GM12872 (cell line): ENCODE data around the gene SPAAR.

ENCODE experiments used
- CTCF ChIP-seq: IDR thresholded peaks from 3 replicates; pipeline ENCODE4 v1.5.1; 2011; ENCODE audit warnings: low read depth, mild to moderate bottlenecking, low read length, moderate library complexity; ENCODE audit not compliant: insufficient read depth

Gene SPAAR

GRCh38 chr9:35919212-35920008 is 10.1 kb downstream of the SPAAR start:
- no peak for TF ChIP-seq CTCF

- no peak for TF ChIP-seq CTCF
Measured at GRCh38 chr9:35920051-35920620, 10.8 kb downstream of the SPAAR start.

GRCh38 chr9:35923598-35923926 is 14.3 kb downstream of the SPAAR start:
- no peak for TF ChIP-seq CTCF

- no peak for TF ChIP-seq CTCF
Measured at GRCh38 chr9:35923927-35924763, 14.9 kb downstream of the SPAAR start.

- TF ChIP-seq CTCF = no peak
Measured at GRCh38 chr9:35928591-35929452, 19.5 kb downstream of the SPAAR start.

- TF ChIP-seq CTCF = no peak
Measured at GRCh38 chr9:35929453-35929718, 20.1 kb downstream of the SPAAR start.

GRCh38 chr9:35930521-35930920 is 21.2 kb downstream of the SPAAR start:
- TF ChIP-seq CTCF = no peak
